HG02623 (cell line): ENCODE measurements around the gene MKLN1.
"Not testable (repeated sequence)": the region's sequence is repeated elsewhere in the genome, so short reads cannot be mapped to it uniquely, and the experiment has no call there.

Experiments used
- ATAC-seq: cut with Tn5 transposase; IDR thresholded peaks from one replicate; pipeline ENCODE4 v1.9.1; 2021; ENCODE audit warnings: moderate library complexity; ENCODE audit not compliant: unreplicated experiment

The MKLN1 gene

GRCh38 chr7:131497454-131497853, 169.8 kb downstream of the MKLN1 start:
- ATAC-seq = no peak

GRCh38 chr7:131498237-131498885, 170.7 kb downstream of the MKLN1 start:
- no peak for ATAC-seq

- no peak for ATAC-seq
These were observed 172.1 kb downstream of the MKLN1 start for GRCh38 chr7:131499801-131500200.

GRCh38 chr7:131500357-131500756, 172.7 kb downstream of the MKLN1 start:
- ATAC-seq = no peak

GRCh38 chr7:131501422-131501821, 173.7 kb downstream of the MKLN1 start:
- ATAC-seq = peak; percentile 83

GRCh38 chr7:131501930-131502685, 174.4 kb downstream of the MKLN1 start:
- no peak for ATAC-seq

GRCh38 chr7:131502810-131503508, 175.3 kb downstream of the MKLN1 start:
- ATAC-seq = no peak

GRCh38 chr7:131503639-131504038, 176.0 kb downstream of the MKLN1 start:
- no peak for ATAC-seq

GRCh38 chr7:131504157-131504899, 176.7 kb downstream of the MKLN1 start:
- no peak for ATAC-seq

GRCh38 chr7:131505037-131505620, 177.5 kb downstream of the MKLN1 start:
- ATAC-seq = not testable (repeated sequence)

- no peak for ATAC-seq
These were observed 178.2 kb downstream of the MKLN1 start for GRCh38 chr7:131505636-131506557.

GRCh38 chr7:131506597-131506996, 178.9 kb downstream of the MKLN1 start:
- ATAC-seq = no peak

- ATAC-seq = no peak
These were observed 180.1 kb downstream of the MKLN1 start for GRCh38 chr7:131507592-131508331.

- ATAC-seq = no peak
These were observed 181.2 kb downstream of the MKLN1 start for GRCh38 chr7:131508754-131509486.

- ATAC-seq = no peak
These were observed 182.1 kb downstream of the MKLN1 start for GRCh38 chr7:131509781-131510180.

GRCh38 chr7:131511071-131511470, 183.4 kb downstream of the MKLN1 start:
- no peak for ATAC-seq

- ATAC-seq = no peak
These were observed 184.3 kb downstream of the MKLN1 start for GRCh38 chr7:131511774-131512535.
